Measurements from ENCODE around the gene TSPAN3. TPM values are rescaled to one million over a fixed set of nuclear protein-coding genes. Genes with fewer than 3 reads are reported as not detected.

Gene TSPAN3
- total RNA-seq = 10 to 100 TPM; 14.7 to 15.5 TPM
- 29.9 TPM for polyA plus RNA-seq (2013, experiment 1 of 2)
- polyA plus RNA-seq (2013, experiment 2 of 2) = 27.0 TPM
- 9.5 to 73.6 (median 34.1) reads per million in 172 experiments for total RNA-seq

- Histone ChIP-seq H3K27ac (ENCODE audit: low read depth in 1 of 2, low read length in 2 of 2) (no peak within 1 kb of the TSS), H3K36me3 (ENCODE audit: insufficient read depth, low read length) (no peaks in the 10 kb centered on the region), H3K9me3 (ENCODE audit: control insufficient read depth in 1 of 2, insufficient read depth in 1 of 2, low read length in 2 of 2) (no peaks in the 10 kb centered on the region), H3K4me3 (ENCODE audit: low read length) (peak within 1 kb of the TSS; percentile 60), H3K4me1 (ENCODE audit: insufficient read depth, low read length) (peaks cover 18% of the 10 kb centered on the region), H3K27me3 (ENCODE audit: control insufficient read depth in 1 of 2, insufficient read depth in 2 of 2, low read length in 2 of 2) (no peaks in the 10 kb centered on the region)
- peak within 1 kb of the TSS; percentile 85 for H3K27ac Mint-ChIP-seq
- peak; percentile 99 for ATAC-seq (ENCODE audit: poor library complexity)
- peak; percentile 85 to 95 (median 92) for DNase-seq
- no peaks in the 10 kb centered on the region for H3K9me3 Mint-ChIP-seq
- H3K36me3 Mint-ChIP-seq (ENCODE audit: low read depth) = peaks cover 7% of the 10 kb centered on the region
- POLR2A ChIA-PET = interaction anchor here (0.6 to 1.3 kb wide), 7 partner anchors 10 to 167 kb away, joined by 3 to 7 read pairs (median 4); partner anchors contain the start of gene PSTPIP1
- CTCF ChIA-PET = interaction anchor here (1.5 kb wide), 1 partner anchor 98 kb away, joined by 5 read pairs; no protein-coding TSS in a partner anchor
- intact Hi-C loops (cut with DNase I, micrococcal nuclease) = loop anchor here (2.0 to 10.0 kb wide), 5 partner anchors 138 to 1804 kb away; partner anchors contain the start of genes HMG20A (in 1 of the 2), MORF4L1 (in 1 of the 2), PEAK1 (in 1 of the 2) and RCN2 (in 1 of the 2)
- H3K4me3 Mint-ChIP-seq = peak within 1 kb of the TSS; percentile 97
- no peak for TF ChIP-seq CTCF (IDR thresholded peaks at IDR 0.05)
- H3K4me1 Mint-ChIP-seq (ENCODE audit: low read depth) = peaks cover 37% of the 10 kb centered on the region
- peaks cover 3% of the 10 kb centered on the region for H3K27me3 Mint-ChIP-seq
Measured at GRCh38 chr15:77070495-77071304, at the start of gene TSPAN3. Gene TSPAN3, minus strand, starts transcription at chr15:77071109. Its CDS starts 155 bp downstream, at chr15:77070954.

GRCh38 chr15:77120576-77120975 lies 49.7 kb upstream of the TSPAN3 start:
- H3K36me3 ChIP-seq (ENCODE audit: insufficient read depth, low read length) = no peaks in the 10 kb centered on the region
- H3K4me1 ChIP-seq (ENCODE audit: insufficient read depth, low read length) = peaks cover 4% of the 10 kb centered on the region
- POLR2A ChIA-PET = no interaction called here
- Mint-ChIP-seq H3K27ac (no peak overlapping the region), H3K4me3 (no peak overlapping the region), H3K9me3 (no peaks in the 10 kb centered on the region), H3K27me3 (no peaks in the 10 kb centered on the region), H3K36me3 (ENCODE audit: low read depth) (no peaks in the 10 kb centered on the region), H3K4me1 (ENCODE audit: low read depth) (no peaks in the 10 kb centered on the region)
- no peaks in the 10 kb centered on the region for H3K27me3 ChIP-seq (ENCODE audit: control insufficient read depth in 1 of 2, insufficient read depth in 2 of 2, low read length in 2 of 2)
- H3K4me3 ChIP-seq (ENCODE audit: low read length) = no peak overlapping the region
- no peaks in the 10 kb centered on the region for H3K9me3 ChIP-seq (ENCODE audit: control insufficient read depth in 1 of 2, insufficient read depth in 1 of 2, low read length in 2 of 2)
- TF ChIP-seq CTCF (IDR thresholded peaks at IDR 0.05) = no peak
- DNase-seq = no peak
- no peak for ATAC-seq (ENCODE audit: poor library complexity)
- H3K27ac ChIP-seq (ENCODE audit: low read depth in 1 of 2, low read length in 2 of 2) = no peak overlapping the region
- intact Hi-C loops (cut with DNase I, micrococcal nuclease) = no loop called here
- CTCF ChIA-PET = interaction anchor here (0.5 kb wide), 1 partner anchor 177 kb away, joined by 3 read pairs; no protein-coding TSS in a partner anchor

- Histone ChIP-seq H3K4me1 (ENCODE audit: insufficient read depth, low read length) (peaks cover 4% of the 10 kb centered on the region), H3K4me3 (ENCODE audit: low read length) (no peak overlapping the region), H3K27ac (ENCODE audit: low read depth in 1 of 2, low read length in 2 of 2) (no peak overlapping the region), H3K36me3 (ENCODE audit: insufficient read depth, low read length) (no peaks in the 10 kb centered on the region), H3K9me3 (ENCODE audit: control insufficient read depth in 1 of 2, insufficient read depth in 1 of 2, low read length in 2 of 2) (no peaks in the 10 kb centered on the region), H3K27me3 (ENCODE audit: control insufficient read depth in 1 of 2, insufficient read depth in 2 of 2, low read length in 2 of 2) (no peaks in the 10 kb centered on the region)
- H3K9me3 Mint-ChIP-seq = no peaks in the 10 kb centered on the region
- no peak for TF ChIP-seq CTCF (IDR thresholded peaks at IDR 0.05)
- no peak overlapping the region for H3K4me3 Mint-ChIP-seq
- no peak overlapping the region for H3K27ac Mint-ChIP-seq
- no peak for DNase-seq
- CTCF ChIA-PET = interaction anchor here (1.0 to 2.9 kb wide), 5 partner anchors 60 to 427 kb away, joined by 3 to 25 read pairs (median 3); no protein-coding TSS in a partner anchor
- no peaks in the 10 kb centered on the region for H3K4me1 Mint-ChIP-seq (ENCODE audit: low read depth)
- intact Hi-C loops (cut with DNase I, micrococcal nuclease) = loop anchor here in 1 of 2 experiments (1.0 to 10.0 kb wide), 2 partner anchors 145 to 424 kb away; no protein-coding TSS in a partner anchor
- H3K27me3 Mint-ChIP-seq = no peaks in the 10 kb centered on the region
- no peak for ATAC-seq (ENCODE audit: poor library complexity)
- POLR2A ChIA-PET = interaction anchor here (1.8 kb wide), 1 partner anchor 41 kb away, joined by 5 read pairs; no protein-coding TSS in a partner anchor
- no peaks in the 10 kb centered on the region for H3K36me3 Mint-ChIP-seq (ENCODE audit: low read depth)
Measured at GRCh38 chr15:77119446-77119845, 48.5 kb upstream of the TSPAN3 start.
